ES-I3 (cell line): Measurements from ENCODE around the gene ERVW-1.
"Not testable (repeated sequence)": the region's sequence is repeated elsewhere in the genome, so short reads cannot be mapped to it uniquely, and the experiment has no call there.

ENCODE experiments used
- H3K36me3 ChIP-seq: 2 replicates; pipeline ENCODE4 v1.6.1; 2013; ENCODE audit warnings: mild to moderate bottlenecking, low read length, control low read depth, moderate library complexity; ENCODE audit not compliant: insufficient read depth
- H3K4me1 ChIP-seq: 2 replicates; pipeline ENCODE4 v1.6.1; 2013; ENCODE audit warnings: mild to moderate bottlenecking, control low read depth, low read length; ENCODE audit not compliant: insufficient read depth
- H3K9ac ChIP-seq: 2 replicates; pipeline ENCODE4 v1.6.1; 2013; ENCODE audit warnings: low read depth, mild to moderate bottlenecking, low read length, moderate library complexity
- H3K9me3 ChIP-seq: 2 replicates; pipeline ENCODE4 v1.6.1; 2013; ENCODE audit warnings: mild to moderate bottlenecking, low read length, moderate library complexity; ENCODE audit not compliant: control insufficient read depth, insufficient read depth

Gene ERVW-1

GRCh38 chr7:92485267-92485892 lies 7.6 kb upstream of the ERVW-1 start:
- Histone ChIP-seq H3K9ac (no peak overlapping the region), H3K9me3 (no peaks in the 10 kb centered on the region), H3K36me3 (peaks cover 5% of the 10 kb centered on the region; the same call in 1 of the 2 replicates), H3K4me1 (no peaks in the 10 kb centered on the region)

GRCh38 chr7:92484226-92484625 lies 6.5 kb upstream of the ERVW-1 start:
- not testable (repeated sequence) for H3K4me1 ChIP-seq, H3K36me3 ChIP-seq, H3K9ac ChIP-seq, H3K9me3 ChIP-seq

- H3K9ac ChIP-seq, H3K9me3 ChIP-seq, H3K4me1 ChIP-seq, H3K36me3 ChIP-seq: not testable (repeated sequence)
Measured at GRCh38 chr7:92483624-92484023, 5.9 kb upstream of the ERVW-1 start.

- not testable (repeated sequence) for H3K36me3 ChIP-seq, H3K9me3 ChIP-seq, H3K4me1 ChIP-seq, H3K9ac ChIP-seq
Measured at GRCh38 chr7:92479146-92479545, 1.4 kb upstream of the ERVW-1 start.

GRCh38 chr7:92478711-92479110 lies 965 bp upstream of the ERVW-1 start:
- Histone ChIP-seq H3K36me3 (no peaks in the 10 kb centered on the region), H3K4me1 (no peaks in the 10 kb centered on the region), H3K9me3 (no peaks in the 10 kb centered on the region), H3K9ac (no peak overlapping the region)

GRCh38 chr7:92478095-92478494 lies 349 bp upstream of the ERVW-1 start:
- no peaks in the 10 kb centered on the region for H3K9me3 ChIP-seq
- H3K36me3 ChIP-seq: no peaks in the 10 kb centered on the region
- H3K9ac ChIP-seq: no peak overlapping the region
- no peaks in the 10 kb centered on the region for H3K4me1 ChIP-seq

GRCh38 chr7:92475851-92476590 lies 1.7 kb downstream of the ERVW-1 start:
- H3K4me1 ChIP-seq, H3K36me3 ChIP-seq, H3K9me3 ChIP-seq, H3K9ac ChIP-seq: not testable (repeated sequence)

GRCh38 chr7:92475261-92475770 lies 2.4 kb downstream of the ERVW-1 start:
- H3K9ac ChIP-seq, H3K9me3 ChIP-seq, H3K4me1 ChIP-seq, H3K36me3 ChIP-seq: not testable (repeated sequence)

GRCh38 chr7:92473989-92474388 lies 3.8 kb downstream of the ERVW-1 start:
- not testable (repeated sequence) for H3K36me3 ChIP-seq, H3K9ac ChIP-seq, H3K9me3 ChIP-seq, H3K4me1 ChIP-seq

- H3K9me3 ChIP-seq, H3K36me3 ChIP-seq, H3K9ac ChIP-seq, H3K4me1 ChIP-seq: not testable (repeated sequence)
Measured at GRCh38 chr7:92468589-92468988, 9.2 kb downstream of the ERVW-1 start.

- no peaks in the 10 kb centered on the region for H3K9me3 ChIP-seq
- H3K36me3 ChIP-seq: no peaks in the 10 kb centered on the region
- no peaks in the 10 kb centered on the region for H3K4me1 ChIP-seq
- no peak overlapping the region for H3K9ac ChIP-seq
Measured at GRCh38 chr7:92466682-92467081, 11.1 kb downstream of the ERVW-1 start.

GRCh38 chr7:92464515-92464914 lies 13.2 kb downstream of the ERVW-1 start:
- H3K9ac ChIP-seq: no peak overlapping the region
- H3K4me1 ChIP-seq: 0 out of 2 replicates have a peak, but pooled peaks cover 4% of the 10 kb centered on the region
- no peaks in the 10 kb centered on the region for H3K9me3 ChIP-seq

GRCh38 chr7:92462560-92462959 lies 15.2 kb downstream of the ERVW-1 start:
- Histone ChIP-seq H3K36me3 (no peaks in the 10 kb centered on the region), H3K9me3 (no peaks in the 10 kb centered on the region), H3K4me1 (0 out of 2 replicates have a peak, but pooled peaks cover 4% of the 10 kb centered on the region), H3K9ac (no peak overlapping the region)

More at GRCh38 chr7:92464515-92464914, 13.2 kb downstream of the ERVW-1 start:
- H3K36me3 ChIP-seq: no peaks in the 10 kb centered on the region

GRCh38 chr7:92461027-92462003 lies 16.4 kb downstream of the ERVW-1 start:
- Histone ChIP-seq H3K36me3 (peaks cover 3% of the 10 kb centered on the region), H3K9ac (no peak overlapping the region), H3K9me3 (no peaks in the 10 kb centered on the region), H3K4me1 (0 out of 2 replicates have a peak, but pooled peaks cover 4% of the 10 kb centered on the region)
